C4-2B (cell line): ENCODE results near the gene RAB23.

Experiments
- ZFX ChIP-seq: fragments of 450-650 bp; IDR thresholded peaks from 2 replicates; pipeline ENCODE4 v1.6.1; 2017
- TF ChIP-seq, protein P1 (sequence below): fragments of 450-650 bp; conservative IDR thresholded peaks from 2 replicates; pipeline ENCODE4 v1.5.1; 2017; ENCODE audit warnings: mild to moderate bottlenecking

DNA sequence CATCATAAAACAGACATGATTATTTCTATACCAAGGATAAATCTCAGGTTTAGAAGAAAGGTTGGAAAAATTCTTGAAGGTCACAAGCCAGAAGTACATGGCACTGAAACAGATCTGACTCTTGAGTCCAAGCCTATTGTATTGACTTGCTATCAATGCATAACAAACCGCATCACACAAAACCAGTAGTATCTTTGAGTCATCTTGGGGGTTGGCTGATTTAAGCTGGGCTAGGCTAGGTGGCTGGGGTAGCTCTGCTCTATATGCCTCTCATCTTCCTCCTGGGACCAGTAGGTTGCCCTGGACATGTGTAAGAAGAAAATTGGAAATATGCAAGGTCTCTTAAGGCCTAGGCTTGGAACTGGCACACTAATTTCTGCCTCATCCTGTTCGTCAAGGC lies 37.0 kb upstream of the RAB23 start:
- TF ChIP-seq, protein P1, sequence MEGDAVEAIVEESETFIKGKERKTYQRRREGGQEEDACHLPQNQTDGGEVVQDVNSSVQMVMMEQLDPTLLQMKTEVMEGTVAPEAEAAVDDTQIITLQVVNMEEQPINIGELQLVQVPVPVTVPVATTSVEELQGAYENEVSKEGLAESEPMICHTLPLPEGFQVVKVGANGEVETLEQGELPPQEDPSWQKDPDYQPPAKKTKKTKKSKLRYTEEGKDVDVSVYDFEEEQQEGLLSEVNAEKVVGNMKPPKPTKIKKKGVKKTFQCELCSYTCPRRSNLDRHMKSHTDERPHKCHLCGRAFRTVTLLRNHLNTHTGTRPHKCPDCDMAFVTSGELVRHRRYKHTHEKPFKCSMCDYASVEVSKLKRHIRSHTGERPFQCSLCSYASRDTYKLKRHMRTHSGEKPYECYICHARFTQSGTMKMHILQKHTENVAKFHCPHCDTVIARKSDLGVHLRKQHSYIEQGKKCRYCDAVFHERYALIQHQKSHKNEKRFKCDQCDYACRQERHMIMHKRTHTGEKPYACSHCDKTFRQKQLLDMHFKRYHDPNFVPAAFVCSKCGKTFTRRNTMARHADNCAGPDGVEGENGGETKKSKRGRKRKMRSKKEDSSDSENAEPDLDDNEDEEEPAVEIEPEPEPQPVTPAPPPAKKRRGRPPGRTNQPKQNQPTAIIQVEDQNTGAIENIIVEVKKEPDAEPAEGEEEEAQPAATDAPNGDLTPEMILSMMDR = no peak
- no peak for TF ChIP-seq ZFX
